Muscle layer of duodenum (tissue), 2 donors: ENCODE results near the gene SLF2.

Experiments
- H3K27ac ChIP-seq: one replicate; pipeline ENCODE4 v1.7.0; 2013; ENCODE audit warnings: mild to moderate bottlenecking, low read length
- H3K27me3 ChIP-seq: one replicate; pipeline ENCODE4 v1.7.0; 2013; ENCODE audit warnings: low read depth, mild to moderate bottlenecking, control low read depth, low read length
- H3K36me3 ChIP-seq, 2 donors: one replicate each; pipeline ENCODE4 v1.7.0; 2013; ENCODE audit warnings: low read length in 2 of 2, control low read depth in 1 of 2, mild to moderate bottlenecking in 1 of 2; ENCODE audit not compliant: insufficient read depth in 2 of 2, control insufficient read depth in 1 of 2
- H3K4me1 ChIP-seq, 2 donors: one replicate each; pipeline ENCODE4 v1.7.0; 2013; ENCODE audit warnings: low read length in 2 of 2, mild to moderate bottlenecking in 2 of 2, control low read depth in 1 of 2, moderate library complexity in 1 of 2; ENCODE audit not compliant: insufficient read depth in 2 of 2, control insufficient read depth in 1 of 2
- H3K4me3 ChIP-seq, 2 donors: one replicate each; pipeline ENCODE4 v1.7.0; 2013; ENCODE audit warnings: low read length in 2 of 2, low read depth in 1 of 2, mild to moderate bottlenecking in 1 of 2
- H3K9me3 ChIP-seq, 2 donors: one replicate each; pipeline ENCODE4 v1.7.0; 2013; ENCODE audit warnings: low read length in 2 of 2, control low read depth in 1 of 2, mild to moderate bottlenecking in 1 of 2; ENCODE audit not compliant: control insufficient read depth in 1 of 2
- donor health status: healthy.

Gene SLF2

DNA sequence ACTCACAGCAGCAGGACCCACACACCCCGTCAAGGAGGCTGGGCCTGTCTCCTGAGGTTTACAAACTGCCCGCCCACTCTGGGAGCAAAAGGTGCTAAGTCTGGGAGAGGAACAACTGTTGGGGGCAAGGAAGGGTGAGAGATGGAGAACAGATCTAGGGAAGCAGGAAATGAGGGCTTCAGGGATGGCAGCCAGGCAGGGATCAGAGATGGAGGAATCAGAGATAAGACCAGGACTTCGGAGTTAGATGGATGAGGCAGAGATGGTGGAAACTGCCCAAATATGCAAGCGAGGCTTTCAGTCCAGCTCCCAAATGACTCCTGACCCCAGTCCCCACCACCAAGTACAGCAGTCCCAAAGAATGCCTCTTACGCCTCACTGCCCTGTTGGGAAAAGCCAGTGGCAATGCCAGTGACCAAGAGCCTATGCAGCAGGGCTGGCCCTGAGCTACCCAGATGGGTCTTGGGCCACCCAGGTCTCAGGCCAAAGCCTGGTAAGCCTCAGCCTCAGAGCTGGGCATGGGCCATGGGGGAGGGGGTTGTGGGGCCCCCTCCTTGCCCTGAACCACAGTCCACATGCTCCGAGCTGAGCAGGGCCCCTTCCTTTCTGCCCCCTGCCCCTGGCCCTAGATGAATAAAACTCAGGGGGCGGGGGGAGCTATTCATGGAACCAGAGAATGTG is 39.5 kb upstream of the SLF2 start:
- Histone ChIP-seq H3K27ac (no peak overlapping the region), H3K27me3 (no peaks in the 10 kb centered on the region), H3K4me3 (no peak overlapping the region), H3K4me1 (no peaks in the 10 kb centered on the region), H3K36me3 (no peaks in the 10 kb centered on the region), H3K9me3 (no peaks in the 10 kb centered on the region)

DNA sequence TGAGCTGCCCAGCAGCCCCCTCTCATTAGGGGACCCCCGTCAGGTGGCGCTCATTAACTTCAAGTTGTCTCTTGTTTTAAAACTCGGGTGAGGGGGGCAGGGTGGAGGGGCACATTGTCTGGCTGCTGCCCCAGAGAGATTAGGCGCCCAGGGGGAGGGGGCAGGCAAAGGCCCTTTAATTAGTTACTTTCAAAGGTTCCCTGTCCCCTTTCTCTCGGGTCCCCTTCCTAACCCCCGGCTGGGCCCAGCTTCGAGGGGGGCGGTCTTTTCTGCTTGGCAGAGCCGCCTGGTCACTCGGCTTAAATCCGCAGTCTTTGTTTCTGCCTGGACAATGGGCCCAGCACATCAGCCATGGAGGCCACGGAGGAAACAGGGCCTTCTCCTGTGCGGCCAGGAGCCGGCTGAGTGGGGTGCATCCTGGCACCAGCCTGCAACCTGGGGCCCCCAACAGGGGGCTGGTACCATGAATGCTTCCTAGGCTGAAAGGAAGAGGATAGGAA is 38.9 kb upstream of the SLF2 start:
- Histone ChIP-seq H3K4me3 (no peak overlapping the region), H3K9me3 (no peaks in the 10 kb centered on the region), H3K27me3 (no peaks in the 10 kb centered on the region), H3K27ac (no peak overlapping the region), H3K36me3 (no peaks in the 10 kb centered on the region), H3K4me1 (no peaks in the 10 kb centered on the region)

GRCh38 chr10:100874702-100875483 is 37.9 kb upstream of the SLF2 start:
- Histone ChIP-seq H3K4me3 (no peak overlapping the region), H3K4me1 (no peaks in the 10 kb centered on the region), H3K27me3 (no peaks in the 10 kb centered on the region), H3K36me3 (no peaks in the 10 kb centered on the region), H3K27ac (no peak overlapping the region), H3K9me3 (no peaks in the 10 kb centered on the region)

GRCh38 chr10:100875484-100876166 is 37.1 kb upstream of the SLF2 start:
- Histone ChIP-seq H3K27ac (no peak overlapping the region), H3K27me3 (no peaks in the 10 kb centered on the region), H3K4me1 (no peaks in the 10 kb centered on the region), H3K9me3 (no peaks in the 10 kb centered on the region), H3K36me3 (no peaks in the 10 kb centered on the region), H3K4me3 (no peak overlapping the region)

- H3K4me1 ChIP-seq: peaks cover 0 to 2% of the 10 kb centered on the region in 2 donors
- H3K36me3 ChIP-seq: no peaks in the 10 kb centered on the region
- H3K4me3 ChIP-seq: no peak overlapping the region
- H3K27ac ChIP-seq: no peak overlapping the region
- H3K9me3 ChIP-seq: no peaks in the 10 kb centered on the region
- H3K27me3 ChIP-seq: no peaks in the 10 kb centered on the region
These were observed 35.9 kb upstream of the SLF2 start for GRCh38 chr10:100876585-100877460.

DNA sequence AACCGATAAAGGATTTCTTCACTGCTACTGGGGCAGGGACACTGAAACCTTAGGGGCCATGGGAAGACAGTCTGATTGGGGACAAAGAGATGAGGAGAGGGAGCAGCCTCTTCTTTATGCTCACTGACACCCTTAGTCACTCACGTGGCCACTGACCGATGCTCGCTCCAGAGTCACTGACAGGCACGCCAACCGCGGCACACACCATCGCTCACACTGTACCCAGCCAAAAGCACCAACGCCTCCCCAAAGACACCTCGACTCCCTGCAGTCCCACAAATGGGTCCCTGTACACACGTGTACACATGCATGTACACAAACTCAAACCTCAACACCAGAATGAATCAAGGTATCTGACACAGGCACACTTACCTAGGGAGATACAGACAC is 35.3 kb upstream of the SLF2 start:
- H3K9me3 ChIP-seq: no peaks in the 10 kb centered on the region
- H3K4me1 ChIP-seq: peaks cover 0 to 8% of the 10 kb centered on the region in 2 donors
- no peaks in the 10 kb centered on the region for H3K27me3 ChIP-seq
- H3K36me3 ChIP-seq: no peaks in the 10 kb centered on the region
- no peak overlapping the region for H3K27ac ChIP-seq
- H3K4me3 ChIP-seq: no peak overlapping the region

GRCh38 chr10:100878291-100878910 is 34.4 kb upstream of the SLF2 start:
- Histone ChIP-seq H3K27ac (no peak overlapping the region), H3K9me3 (no peaks in the 10 kb centered on the region), H3K4me3 (no peak overlapping the region), H3K36me3 (no peaks in the 10 kb centered on the region), H3K27me3 (no peaks in the 10 kb centered on the region), H3K4me1 (peaks cover 0 to 8% of the 10 kb centered on the region in 2 donors)

DNA sequence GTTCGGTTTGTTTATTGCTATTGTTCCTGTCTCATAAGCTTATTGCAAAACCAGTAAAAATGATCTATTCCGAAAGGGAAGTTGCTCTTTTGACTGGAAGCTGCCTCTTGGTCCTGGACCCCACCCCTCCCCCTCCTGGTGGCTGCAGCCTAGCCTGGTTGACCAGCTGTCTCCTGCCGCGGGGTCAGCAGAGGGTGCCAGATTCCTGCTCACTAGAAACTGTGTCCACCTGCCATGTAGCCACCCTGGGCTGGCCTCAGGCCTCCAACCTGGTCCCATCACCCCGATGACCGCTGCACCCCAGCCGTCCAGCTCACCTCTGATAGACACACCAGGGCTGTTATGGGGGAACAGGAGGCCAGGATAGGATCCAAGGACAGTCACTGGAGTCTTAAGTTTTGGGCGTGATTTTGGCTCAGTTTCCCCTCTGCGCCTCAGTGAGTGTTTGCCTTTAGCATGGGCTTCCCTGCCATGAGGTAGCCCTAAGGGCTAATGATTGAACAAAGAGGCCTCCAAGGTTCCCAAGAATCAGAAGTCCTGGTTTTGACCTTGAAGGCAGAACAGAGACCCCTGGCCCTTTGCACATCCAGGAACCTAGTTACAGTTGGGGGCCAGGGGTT is 32.9 kb upstream of the SLF2 start:
- Histone ChIP-seq H3K9me3 (no peaks in the 10 kb centered on the region), H3K4me1 (peaks cover 0 to 8% of the 10 kb centered on the region in 2 donors), H3K27me3 (no peaks in the 10 kb centered on the region)

DNA sequence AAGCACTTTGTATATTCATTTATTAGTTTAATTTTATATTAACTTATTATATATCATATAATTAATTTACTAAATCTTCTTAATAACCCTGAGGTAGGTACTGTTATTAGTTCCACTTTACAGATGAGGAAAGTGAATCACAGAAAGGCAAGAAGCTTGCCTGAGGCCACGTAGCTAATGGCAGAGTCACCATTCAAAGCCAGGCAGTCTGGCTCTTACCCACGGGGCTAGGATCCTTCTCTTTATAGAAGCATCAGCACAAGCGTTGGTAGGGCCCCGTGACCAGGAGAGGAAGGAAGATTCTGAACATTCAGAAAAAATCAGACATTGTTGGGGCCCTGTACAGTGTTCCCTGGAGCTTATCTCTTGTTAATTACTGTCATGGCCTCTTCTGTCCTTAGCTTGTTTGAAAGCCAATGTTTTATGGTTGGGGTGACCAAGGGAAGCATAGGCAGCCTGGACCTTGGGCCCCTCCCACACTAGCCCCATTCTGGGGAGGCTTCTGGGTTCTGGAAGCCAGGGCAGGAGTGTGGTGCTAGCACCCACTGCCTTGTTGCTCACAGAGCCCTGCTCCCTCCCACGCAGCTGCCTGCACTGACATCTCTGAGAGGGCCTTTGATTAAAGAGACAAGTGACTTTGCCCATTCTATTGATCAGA is 31.1 kb upstream of the SLF2 start:
- peaks cover 0 to 10% of the 10 kb centered on the region in 2 donors for H3K4me1 ChIP-seq
- H3K4me3 ChIP-seq: no peak overlapping the region
- H3K27me3 ChIP-seq: no peaks in the 10 kb centered on the region
- no peaks in the 10 kb centered on the region for H3K9me3 ChIP-seq
- no peaks in the 10 kb centered on the region for H3K36me3 ChIP-seq
- no peak overlapping the region for H3K27ac ChIP-seq

More for the DNA sequence above, 32.9 kb upstream of the SLF2 start:
- H3K36me3 ChIP-seq: no peaks in the 10 kb centered on the region
- no peak overlapping the region for H3K27ac ChIP-seq
- no peak overlapping the region for H3K4me3 ChIP-seq

DNA sequence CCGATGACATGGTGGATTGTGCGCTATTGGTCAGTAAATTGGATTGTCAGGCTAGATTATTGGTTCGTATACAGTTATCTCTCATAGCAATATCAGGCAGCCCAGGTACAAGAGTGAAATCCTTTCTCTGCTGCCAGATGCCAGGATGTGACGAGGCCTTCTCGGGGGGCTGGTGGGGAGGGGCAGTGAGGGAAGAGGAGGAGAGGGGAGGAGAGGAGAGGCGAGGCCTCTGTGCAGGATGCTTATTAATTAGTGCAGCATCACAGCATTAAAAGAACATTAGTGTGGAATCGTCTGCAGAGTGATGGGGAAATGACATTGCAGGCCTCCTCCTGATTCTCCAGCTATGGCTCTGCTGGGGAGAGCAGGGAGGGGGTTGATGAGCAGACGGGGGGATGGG is 30.5 kb upstream of the SLF2 start:
- Histone ChIP-seq H3K27ac (no peak overlapping the region), H3K9me3 (no peaks in the 10 kb centered on the region), H3K4me1 (peaks cover 0 to 14% of the 10 kb centered on the region in 2 donors), H3K4me3 (no peak overlapping the region), H3K36me3 (no peaks in the 10 kb centered on the region), H3K27me3 (no peaks in the 10 kb centered on the region)
